ENCODE results near the gene EHD1. TPM values are rescaled to one million over a fixed set of nuclear protein-coding genes. Genes with fewer than 3 reads are reported as not detected.

Gene EHD1
- polyA plus RNA-seq, 2 of the 4 experiments (the other 2 are of a cell fraction), result 25.9 to 37.8 TPM

- FAIRE-seq (no peak), ATAC-seq (no peak), DNase-seq (ENCODE audit: low read depth in 1 of 2, low spot score in 1 of 2) (no peak)
- Histone ChIP-seq H3K9me3 (no peaks in the 10 kb centered on the region), H3K4me3 (no peak overlapping the region), H3K27ac (no peak overlapping the region), H3K4me1 (no peaks in the 10 kb centered on the region), H3K4me2 (no peak overlapping the region)
- no peak for TF ChIP-seq ZNF302 (CRISPR knock-in tag; IDR thresholded peaks at IDR 0.05)
- no peak for TF ChIP-seq GATA3 (IDR thresholded peaks at IDR 0.05; ENCODE audit: borderline replicate concordance)
- TF ChIP-seq FOXS1 (CRISPR knock-in tag; IDR thresholded peaks at IDR 0.05), result no peak
- TF ChIP-seq KDM5A (IDR thresholded peaks at IDR 0.05), result no peak
- TF ChIP-seq MAFK (IDR thresholded peaks at IDR 0.05; ENCODE audit: partially characterized antibody), result no peak
- no peak for TF ChIP-seq SREBF2 (IDR thresholded peaks at IDR 0.05)
- TF ChIP-seq RNF2 (IDR thresholded peaks at IDR 0.05; ENCODE audit: borderline replicate concordance, low read depth), result no peak
- TF ChIP-seq NFE2L2 (conservative IDR thresholded peaks at IDR 0.05; ENCODE audit: low read length), result no peak
- no peak for TF ChIP-seq CBX2 (IDR thresholded peaks at IDR 0.05; ENCODE audit: borderline replicate concordance, low read depth)
- TF ChIP-seq NR3C1 (IDR thresholded peaks at IDR 0.05), result no peak
- no peak for TF ChIP-seq JUNB (IDR thresholded peaks at IDR 0.05)
- TF ChIP-seq CHD2 (IDR thresholded peaks at IDR 0.05; ENCODE audit: low read length, partially characterized antibody), result no peak
- TF ChIP-seq JUN (IDR thresholded peaks at IDR 0.05), result no peak
- POLR2A ChIA-PET, result no interaction called here
- CTCF ChIA-PET, result interaction anchor here (1.4 to 2.3 kb wide), 3 partner anchors 19 to 51 kb away, joined by 3 to 11 read pairs (median 4); partner anchors contain the start of gene EHD1
- 92% methylated on average over 21 of the region's 22 CpGs for WGBS (ENCODE audit: missing lambda C conversion rate)
Measured at GRCh38 chr11:64827451-64827839, 51.0 kb downstream of the EHD1 start.

DNA sequence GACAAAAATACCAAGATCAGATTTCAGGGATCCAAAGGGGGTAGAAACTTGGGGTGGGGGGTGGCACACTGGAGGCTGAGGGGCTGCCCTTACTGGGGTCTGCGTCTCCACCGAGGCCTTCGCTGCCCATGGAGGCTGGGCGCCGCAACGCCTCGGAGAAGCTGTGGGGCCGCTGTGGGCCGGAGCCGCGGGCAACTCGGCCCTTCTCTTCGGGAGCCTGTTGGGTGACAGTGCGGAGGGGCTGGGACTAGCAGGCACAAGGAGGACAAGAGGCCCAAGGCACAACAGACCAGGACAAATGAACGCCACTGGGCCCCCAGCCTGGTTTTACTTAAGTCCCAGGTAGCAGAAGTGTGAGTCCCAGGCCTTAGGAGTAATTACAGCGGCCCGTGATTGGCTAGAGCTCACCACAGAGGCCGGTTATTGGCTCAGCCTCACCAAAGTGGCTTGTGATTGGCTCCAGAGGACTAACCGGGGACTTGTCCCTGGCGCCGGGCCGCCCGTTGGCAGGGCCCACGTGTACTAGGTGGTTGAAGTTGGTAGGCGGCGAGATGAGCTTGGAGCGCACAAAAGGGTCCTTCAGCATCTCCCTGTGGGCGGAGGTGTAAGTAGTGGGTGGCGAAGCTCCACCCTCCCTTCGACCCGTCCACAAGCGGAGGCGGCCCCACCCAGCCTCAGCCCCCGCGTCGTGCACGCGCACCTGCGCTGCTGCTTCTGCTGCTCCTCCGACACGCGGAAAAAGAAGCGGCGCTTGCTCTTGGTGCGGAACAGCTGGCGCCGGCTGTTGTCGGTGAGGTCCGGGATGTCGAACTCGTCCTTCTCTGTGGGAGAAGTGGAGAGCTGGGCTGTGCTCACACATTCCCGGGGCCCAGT lies 51.6 kb downstream of the EHD1 start:
- POLR2A ChIA-PET, result no interaction called here

GRCh38 chr11:64826062-64826461 lies 52.4 kb downstream of the EHD1 start:
- ChIA-PET POLR2A (interaction anchor here (0.6 kb wide), 1 partner anchor 47 kb away, joined by 4 read pairs; no protein-coding TSS in a partner anchor), CTCF (interaction anchor here (0.6 to 2.3 kb wide), 4 partner anchors 15 to 53 kb away, joined by 3 to 11 read pairs (median 4); partner anchors contain the start of genes EHD1 and MAP4K2)
- no peak overlapping the region for H3K27ac ChIP-seq
- no peak for ATAC-seq
- no peaks in the 10 kb centered on the region for H3K9me3 ChIP-seq
- DNase-seq (ENCODE audit: low read depth in 1 of 2, low spot score in 1 of 2), result no peak
- no peaks in the 10 kb centered on the region for H3K4me1 ChIP-seq
- H3K4me3 ChIP-seq, result no peak overlapping the region
- no peak overlapping the region for H3K4me2 ChIP-seq
- TF ChIP-seq NR3C1 (IDR thresholded peaks at IDR 0.05) (no peak), HOXA7 (CRISPR knock-in tag; IDR thresholded peaks at IDR 0.05) (no peak), NPAS2 (CRISPR knock-in tag; IDR thresholded peaks at IDR 0.05; ENCODE audit: borderline replicate concordance) (no peak), RFX5 (IDR thresholded peaks at IDR 0.05) (no peak), JUNB (IDR thresholded peaks at IDR 0.05) (no peak), JUN (IDR thresholded peaks at IDR 0.05) (no peak), RAD21 (conservative IDR thresholded peaks at IDR 0.05 in 1 of 2, IDR thresholded peaks at IDR 0.05 in 1 of 2) (no peak), CBX8 (IDR thresholded peaks at IDR 0.05) (no peak), REST (IDR thresholded peaks at IDR 0.05) (no peak), KDM5A (IDR thresholded peaks at IDR 0.05) (no peak)
- TF ChIP-seq, protein P1, sequence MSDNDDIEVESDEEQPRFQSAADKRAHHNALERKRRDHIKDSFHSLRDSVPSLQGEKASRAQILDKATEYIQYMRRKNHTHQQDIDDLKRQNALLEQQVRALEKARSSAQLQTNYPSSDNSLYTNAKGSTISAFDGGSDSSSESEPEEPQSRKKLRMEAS (IDR thresholded peaks at IDR 0.05), result no peak
- FAIRE-seq, result no peak
- WGBS (ENCODE audit: missing lambda C conversion rate), result 81% methylated on average over 7 of the region's 7 CpGs

More for the DNA sequence above, 51.6 kb downstream of the EHD1 start:
- ATAC-seq, result peak in 1 of 2 experiments; percentile 54; a peak in 3 of 6 replicates
- CTCF ChIA-PET, result interaction anchor here (0.8 to 2.3 kb wide), 5 partner anchors 14 to 52 kb away, joined by 3 to 11 read pairs (median 4); partner anchors contain the start of genes EHD1 and MAP4K2
- no peak for FAIRE-seq
- no peak overlapping the region for H3K4me3 ChIP-seq
- H3K9me3 ChIP-seq, result no peaks in the 10 kb centered on the region
- no peaks in the 10 kb centered on the region for H3K4me1 ChIP-seq
- no peak for TF ChIP-seq RNF2 (IDR thresholded peaks at IDR 0.05; ENCODE audit: borderline replicate concordance, low read depth)
- TF ChIP-seq, protein P2, sequence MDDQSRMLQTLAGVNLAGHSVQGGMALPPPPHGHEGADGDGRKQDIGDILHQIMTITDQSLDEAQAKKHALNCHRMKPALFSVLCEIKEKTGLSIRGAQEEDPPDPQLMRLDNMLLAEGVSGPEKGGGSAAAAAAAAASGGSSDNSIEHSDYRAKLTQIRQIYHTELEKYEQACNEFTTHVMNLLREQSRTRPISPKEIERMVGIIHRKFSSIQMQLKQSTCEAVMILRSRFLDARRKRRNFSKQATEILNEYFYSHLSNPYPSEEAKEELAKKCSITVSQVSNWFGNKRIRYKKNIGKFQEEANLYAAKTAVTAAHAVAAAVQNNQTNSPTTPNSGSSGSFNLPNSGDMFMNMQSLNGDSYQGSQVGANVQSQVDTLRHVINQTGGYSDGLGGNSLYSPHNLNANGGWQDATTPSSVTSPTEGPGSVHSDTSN (IDR thresholded peaks at IDR 0.05), result no peak
- TF ChIP-seq ZC3H11A (IDR thresholded peaks at IDR 0.05), result no peak
- no peak for TF ChIP-seq CHD2 (IDR thresholded peaks at IDR 0.05; ENCODE audit: low read length, partially characterized antibody)
- TF ChIP-seq ZSCAN20 (CRISPR knock-in tag; IDR thresholded peaks at IDR 0.05), result no peak
- TF ChIP-seq PHF8 (IDR thresholded peaks at IDR 0.05; ENCODE audit: borderline replicate concordance, low read depth), result no peak
- no peak for TF ChIP-seq MAFK (IDR thresholded peaks at IDR 0.05; ENCODE audit: partially characterized antibody)
- TF ChIP-seq HEYL (CRISPR knock-in tag; IDR thresholded peaks at IDR 0.05), result no peak
- no peak for TF ChIP-seq FOSL2 (IDR thresholded peaks at IDR 0.05)
- TF ChIP-seq FOSL2 (CRISPR knock-in tag; IDR thresholded peaks at IDR 0.05), result no peak
- TF ChIP-seq, protein P3, sequence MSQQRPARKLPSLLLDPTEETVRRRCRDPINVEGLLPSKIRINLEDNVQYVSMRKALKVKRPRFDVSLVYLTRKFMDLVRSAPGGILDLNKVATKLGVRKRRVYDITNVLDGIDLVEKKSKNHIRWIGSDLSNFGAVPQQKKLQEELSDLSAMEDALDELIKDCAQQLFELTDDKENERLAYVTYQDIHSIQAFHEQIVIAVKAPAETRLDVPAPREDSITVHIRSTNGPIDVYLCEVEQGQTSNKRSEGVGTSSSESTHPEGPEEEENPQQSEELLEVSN (IDR thresholded peaks at IDR 0.05; ENCODE audit: borderline replicate concordance, low read depth), result no peak
- TF ChIP-seq EP300 (IDR thresholded peaks at IDR 0.05), result no peak
- no peak overlapping the region for H3K27ac ChIP-seq
- WGBS (ENCODE audit: missing lambda C conversion rate), result 90% methylated on average over 52 of the region's 52 CpGs
- DNase-seq (ENCODE audit: low read depth in 1 of 2, low spot score in 1 of 2), result no peak
- no peak overlapping the region for H3K4me2 ChIP-seq

Data from A549 (cell line).